Measurements from ENCODE around the gene NUDT16L1.

- TF ChIP-seq, protein P1, sequence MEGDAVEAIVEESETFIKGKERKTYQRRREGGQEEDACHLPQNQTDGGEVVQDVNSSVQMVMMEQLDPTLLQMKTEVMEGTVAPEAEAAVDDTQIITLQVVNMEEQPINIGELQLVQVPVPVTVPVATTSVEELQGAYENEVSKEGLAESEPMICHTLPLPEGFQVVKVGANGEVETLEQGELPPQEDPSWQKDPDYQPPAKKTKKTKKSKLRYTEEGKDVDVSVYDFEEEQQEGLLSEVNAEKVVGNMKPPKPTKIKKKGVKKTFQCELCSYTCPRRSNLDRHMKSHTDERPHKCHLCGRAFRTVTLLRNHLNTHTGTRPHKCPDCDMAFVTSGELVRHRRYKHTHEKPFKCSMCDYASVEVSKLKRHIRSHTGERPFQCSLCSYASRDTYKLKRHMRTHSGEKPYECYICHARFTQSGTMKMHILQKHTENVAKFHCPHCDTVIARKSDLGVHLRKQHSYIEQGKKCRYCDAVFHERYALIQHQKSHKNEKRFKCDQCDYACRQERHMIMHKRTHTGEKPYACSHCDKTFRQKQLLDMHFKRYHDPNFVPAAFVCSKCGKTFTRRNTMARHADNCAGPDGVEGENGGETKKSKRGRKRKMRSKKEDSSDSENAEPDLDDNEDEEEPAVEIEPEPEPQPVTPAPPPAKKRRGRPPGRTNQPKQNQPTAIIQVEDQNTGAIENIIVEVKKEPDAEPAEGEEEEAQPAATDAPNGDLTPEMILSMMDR (IDR thresholded peaks at IDR 0.05): no peak
- TF ChIP-seq POLR2A (IDR thresholded peaks at IDR 0.05): no peak
Measured at GRCh38 chr16:4691666-4692412, 1.5 kb upstream of the NUDT16L1 start.

All from adrenal gland (tissue), 5 donors.